HepG2 (cell line): ENCODE results near the gene RPGRIP1. TPM values are rescaled to one million over a fixed set of nuclear protein-coding genes. Genes with fewer than 3 reads are reported as not detected.

Source experiments
- DMAP1 ChIP-seq: IDR thresholded peaks from 2 replicates; pipeline ENCODE4 v1.6.1; 2016
- HDAC1 ChIP-seq: sonication (generic); formaldehyde crosslinking; IDR thresholded peaks from 2 replicates; pipeline ENCODE4 v1.5.1; 2020; ENCODE audit warnings: mild to moderate bottlenecking, missing genetic modification reagents
- HNRNPK ChIP-seq: fragments of 200-400 bp; formaldehyde crosslinking; IDR thresholded peaks from 2 replicates; pipeline ENCODE4 v1.6.1; 2018; ENCODE audit warnings: low read length, low read depth, moderate library complexity, mild to moderate bottlenecking; ENCODE audit not compliant: poor library complexity, severe bottlenecking
- LCORL ChIP-seq, 2 experiments: fragments of 450-650 bp in 1 of 2; sonication (generic) in 1 of 2; formaldehyde crosslinking in 1 of 2; IDR thresholded peaks; 2 replicates each; pipeline versions ENCODE4 v1.5.0 to v1.6.1; 2017 to 2020; ENCODE audit warnings: antibody characterized with exemption in 1 of 2, missing genetic modification reagents in 1 of 2
- MED1 ChIP-seq: sonication (generic); formaldehyde crosslinking; IDR thresholded peaks from 2 replicates; pipeline ENCODE4 v1.4.0; 2020; ENCODE audit warnings: missing genetic modification reagents
- NCOA2 ChIP-seq: sonication (generic); formaldehyde crosslinking; IDR thresholded peaks from 2 replicates; pipeline ENCODE4 v1.8.0; 2022; ENCODE audit warnings: inconsistent platforms
- ONECUT2 ChIP-seq: sonication (generic); formaldehyde crosslinking; IDR thresholded peaks from 2 replicates; pipeline ENCODE4 v1.4.0; 2020; ENCODE audit warnings: missing genetic modification reagents
- SYNCRIP ChIP-seq: fragments of 200-400 bp; formaldehyde crosslinking; IDR thresholded peaks from 2 replicates; pipeline ENCODE4 v1.6.1; 2018; ENCODE audit warnings: mild to moderate bottlenecking, low read depth, low read length; ENCODE audit not compliant: insufficient read depth
- ZFP41 ChIP-seq: sonication (generic); formaldehyde crosslinking; IDR thresholded peaks from 2 replicates; pipeline ENCODE4 v1.4.0; 2020; ENCODE audit warnings: mild to moderate bottlenecking, missing genetic modification reagents, borderline replicate concordance
- ZNF558 ChIP-seq: sonication (generic); formaldehyde crosslinking; IDR thresholded peaks from 2 replicates; pipeline ENCODE4 v1.9.0; 2022; ENCODE audit warnings: mild to moderate bottlenecking, missing genetic modification reagents, borderline replicate concordance
- ZNF672 ChIP-seq: sonication (generic); formaldehyde crosslinking; IDR thresholded peaks from 2 replicates; pipeline ENCODE4 v1.8.1; 2022; ENCODE audit warnings: missing genetic modification reagents
- ZZZ3 ChIP-seq: sonication (generic); formaldehyde crosslinking; IDR thresholded peaks from 2 replicates; pipeline ENCODE4 v1.4.0; 2020; ENCODE audit warnings: missing genetic modification reagents, mild to moderate bottlenecking, borderline replicate concordance
- polyA plus RNA-seq, 8 experiments: library from polyadenylated mRNA; depleted of rRNA in 3 of 8; stranded (reverse) in 7 of 8; unstranded in 1 of 8; fragments of >200 nt; fragmentation: Illumina TruSeq in 4 of 8; extraction: Trizol in 4 of 8; gene quantifications; 2 replicates each; pipeline versions ENCODE4 v1.2.1 to v1.2.3, GENCODE V29; 2011 to 2016; ENCODE audit warnings: low read depth in 4 of 8, missing spikeins in 1 of 8, mixed read lengths in 1 of 8; ENCODE audit not compliant: insufficient read depth in 1 of 8
- total RNA-seq, 5 experiments: library from RNA; depleted of rRNA; stranded (reverse); fragments of >200 nt; fragmentation: Illumina TruSeq; extraction: Trizol; gene quantifications; 2 replicates each; pipeline ENCODE4 v1.2.3, GENCODE V29; 2016; ENCODE audit warnings: low read depth in 1 of 5
- TF ChIP-seq, protein P1 (sequence below): sonication (generic); formaldehyde crosslinking; IDR thresholded peaks from 2 replicates; pipeline ENCODE4 v1.5.0; 2020; ENCODE audit warnings: missing genetic modification reagents, mild to moderate bottlenecking, borderline replicate concordance
- TF ChIP-seq, protein P2 (sequence below): IDR thresholded peaks from 2 replicates; pipeline ENCODE4 v1.6.1; 2012; ENCODE audit warnings: inconsistent platforms
- TF ChIP-seq, protein P3 (sequence below): sonication (generic); formaldehyde crosslinking; IDR thresholded peaks from 2 replicates; pipeline ENCODE4 v1.4.0; 2020; ENCODE audit warnings: missing genetic modification reagents, borderline replicate concordance
- TF ChIP-seq, protein P4 (sequence below): sonication (generic); formaldehyde crosslinking; IDR thresholded peaks from 2 replicates; pipeline ENCODE4 v1.8.0; 2022; ENCODE audit warnings: missing genetic modification reagents, mild to moderate bottlenecking, borderline replicate concordance
- TF ChIP-seq, protein P5 (sequence below): sonication (generic); formaldehyde crosslinking; IDR thresholded peaks from 2 replicates; pipeline ENCODE4; 2020; ENCODE audit warnings: missing genetic modification reagents, mild to moderate bottlenecking, borderline replicate concordance

RPGRIP1 gene
- total and polyA plus RNA-seq, 2 of the 13 experiments (the other 11 are each of a cell fraction or from before 2014, with no cell fraction given) = 0.13 to 1.1 TPM

DNA sequence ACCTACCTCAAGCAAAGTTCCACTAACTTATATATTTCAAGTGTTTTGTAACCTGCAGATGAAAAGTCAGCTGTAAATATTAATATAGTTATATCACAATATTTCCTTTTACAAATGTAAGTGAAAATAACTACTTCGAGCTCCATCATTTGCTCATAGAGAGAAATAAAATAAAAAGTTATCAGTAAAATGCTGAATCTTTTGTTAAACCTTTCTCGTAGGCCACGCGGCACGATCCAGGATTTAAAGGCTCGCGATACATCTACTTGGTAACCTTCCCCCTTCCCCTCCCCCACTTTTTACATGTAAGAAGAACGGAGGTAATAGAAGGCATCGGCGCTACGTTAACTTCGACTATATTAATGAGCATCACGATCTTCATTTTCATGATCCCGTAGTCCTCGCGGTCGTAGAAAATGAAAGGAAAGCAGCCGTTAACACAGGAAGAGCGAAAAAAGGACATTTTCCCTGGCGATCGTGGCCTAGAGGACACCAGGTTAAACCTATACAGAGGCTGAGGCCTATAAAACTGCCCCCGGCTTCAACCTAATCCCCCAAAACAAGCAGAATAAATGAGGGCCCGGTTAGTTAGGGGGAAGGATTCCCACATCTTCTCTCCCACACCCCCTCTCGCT is 11.1 kb upstream of the RPGRIP1 start (continued):
- TF ChIP-seq LCORL (IDR thresholded peaks at IDR 0.05) (no peak), LCORL (CRISPR knock-in tag; IDR thresholded peaks at IDR 0.05) (no peak), ONECUT2 (no peak), ZFP41 (0 out of 2 replicates have a peak, but pooled peaks have one; percentile 21), MED1 (CRISPR knock-in tag) (no peak), DMAP1 (CRISPR knock-in tag) (peak; percentile 11; the same call in 1 of the 2 replicates), HNRNPK (peak; percentile 11), SYNCRIP (no peak), NCOA2 (peak; percentile 6; the same call in 1 of the 2 replicates), ZNF558 (CRISPR knock-in tag) (no peak), ZNF672 (no peak), ZZZ3 (CRISPR knock-in tag) (no peak), HDAC1 (CRISPR knock-in tag) (no peak)
- TF ChIP-seq, protein P1, sequence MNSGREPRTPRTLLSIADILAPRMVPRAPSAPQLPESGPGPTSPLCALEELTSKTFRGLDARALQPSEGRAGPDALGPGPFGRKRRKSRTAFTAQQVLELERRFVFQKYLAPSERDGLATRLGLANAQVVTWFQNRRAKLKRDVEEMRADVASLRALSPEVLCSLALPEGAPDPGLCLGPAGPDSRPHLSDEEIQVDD (CRISPR knock-in tag) = 0 out of 2 replicates have a peak, but pooled peaks have one; percentile 70
- TF ChIP-seq, protein P2, sequence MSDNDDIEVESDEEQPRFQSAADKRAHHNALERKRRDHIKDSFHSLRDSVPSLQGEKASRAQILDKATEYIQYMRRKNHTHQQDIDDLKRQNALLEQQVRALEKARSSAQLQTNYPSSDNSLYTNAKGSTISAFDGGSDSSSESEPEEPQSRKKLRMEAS = no peak; the same call in 1 of the 2 replicates
- TF ChIP-seq, protein P3, sequence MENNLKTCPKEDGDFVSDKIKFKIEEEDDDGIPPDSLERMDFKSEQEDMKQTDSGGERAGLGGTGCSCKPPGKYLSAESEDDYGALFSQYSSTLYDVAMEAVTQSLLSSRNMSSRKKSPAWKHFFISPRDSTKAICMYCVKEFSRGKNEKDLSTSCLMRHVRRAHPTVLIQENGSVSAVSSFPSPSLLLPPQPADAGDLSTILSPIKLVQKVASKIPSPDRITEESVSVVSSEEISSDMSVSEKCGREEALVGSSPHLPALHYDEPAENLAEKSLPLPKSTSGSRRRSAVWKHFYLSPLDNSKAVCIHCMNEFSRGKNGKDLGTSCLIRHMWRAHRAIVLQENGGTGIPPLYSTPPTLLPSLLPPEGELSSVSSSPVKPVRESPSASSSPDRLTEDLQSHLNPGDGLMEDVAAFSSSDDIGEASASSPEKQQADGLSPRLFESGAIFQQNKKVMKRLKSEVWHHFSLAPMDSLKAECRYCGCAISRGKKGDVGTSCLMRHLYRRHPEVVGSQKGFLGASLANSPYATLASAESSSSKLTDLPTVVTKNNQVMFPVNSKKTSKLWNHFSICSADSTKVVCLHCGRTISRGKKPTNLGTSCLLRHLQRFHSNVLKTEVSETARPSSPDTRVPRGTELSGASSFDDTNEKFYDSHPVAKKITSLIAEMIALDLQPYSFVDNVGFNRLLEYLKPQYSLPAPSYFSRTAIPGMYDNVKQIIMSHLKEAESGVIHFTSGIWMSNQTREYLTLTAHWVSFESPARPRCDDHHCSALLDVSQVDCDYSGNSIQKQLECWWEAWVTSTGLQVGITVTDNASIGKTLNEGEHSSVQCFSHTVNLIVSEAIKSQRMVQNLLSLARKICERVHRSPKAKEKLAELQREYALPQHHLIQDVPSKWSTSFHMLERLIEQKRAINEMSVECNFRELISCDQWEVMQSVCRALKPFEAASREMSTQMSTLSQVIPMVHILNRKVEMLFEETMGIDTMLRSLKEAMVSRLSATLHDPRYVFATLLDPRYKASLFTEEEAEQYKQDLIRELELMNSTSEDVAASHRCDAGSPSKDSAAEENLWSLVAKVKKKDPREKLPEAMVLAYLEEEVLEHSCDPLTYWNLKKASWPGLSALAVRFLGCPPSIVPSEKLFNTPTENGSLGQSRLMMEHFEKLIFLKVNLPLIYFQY (CRISPR knock-in tag) = no peak
- TF ChIP-seq, protein P4, sequence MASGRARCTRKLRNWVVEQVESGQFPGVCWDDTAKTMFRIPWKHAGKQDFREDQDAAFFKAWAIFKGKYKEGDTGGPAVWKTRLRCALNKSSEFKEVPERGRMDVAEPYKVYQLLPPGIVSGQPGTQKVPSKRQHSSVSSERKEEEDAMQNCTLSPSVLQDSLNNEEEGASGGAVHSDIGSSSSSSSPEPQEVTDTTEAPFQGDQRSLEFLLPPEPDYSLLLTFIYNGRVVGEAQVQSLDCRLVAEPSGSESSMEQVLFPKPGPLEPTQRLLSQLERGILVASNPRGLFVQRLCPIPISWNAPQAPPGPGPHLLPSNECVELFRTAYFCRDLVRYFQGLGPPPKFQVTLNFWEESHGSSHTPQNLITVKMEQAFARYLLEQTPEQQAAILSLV = no peak
- TF ChIP-seq, protein P5, sequence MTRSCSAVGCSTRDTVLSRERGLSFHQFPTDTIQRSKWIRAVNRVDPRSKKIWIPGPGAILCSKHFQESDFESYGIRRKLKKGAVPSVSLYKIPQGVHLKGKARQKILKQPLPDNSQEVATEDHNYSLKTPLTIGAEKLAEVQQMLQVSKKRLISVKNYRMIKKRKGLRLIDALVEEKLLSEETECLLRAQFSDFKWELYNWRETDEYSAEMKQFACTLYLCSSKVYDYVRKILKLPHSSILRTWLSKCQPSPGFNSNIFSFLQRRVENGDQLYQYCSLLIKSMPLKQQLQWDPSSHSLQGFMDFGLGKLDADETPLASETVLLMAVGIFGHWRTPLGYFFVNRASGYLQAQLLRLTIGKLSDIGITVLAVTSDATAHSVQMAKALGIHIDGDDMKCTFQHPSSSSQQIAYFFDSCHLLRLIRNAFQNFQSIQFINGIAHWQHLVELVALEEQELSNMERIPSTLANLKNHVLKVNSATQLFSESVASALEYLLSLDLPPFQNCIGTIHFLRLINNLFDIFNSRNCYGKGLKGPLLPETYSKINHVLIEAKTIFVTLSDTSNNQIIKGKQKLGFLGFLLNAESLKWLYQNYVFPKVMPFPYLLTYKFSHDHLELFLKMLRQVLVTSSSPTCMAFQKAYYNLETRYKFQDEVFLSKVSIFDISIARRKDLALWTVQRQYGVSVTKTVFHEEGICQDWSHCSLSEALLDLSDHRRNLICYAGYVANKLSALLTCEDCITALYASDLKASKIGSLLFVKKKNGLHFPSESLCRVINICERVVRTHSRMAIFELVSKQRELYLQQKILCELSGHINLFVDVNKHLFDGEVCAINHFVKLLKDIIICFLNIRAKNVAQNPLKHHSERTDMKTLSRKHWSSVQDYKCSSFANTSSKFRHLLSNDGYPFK (CRISPR knock-in tag) = no peak
